ENCODE measurements around the gene SLC35B2. TPM values are rescaled to one million over a fixed set of nuclear protein-coding genes. Genes with fewer than 3 reads are reported as not detected.

The SLC35B2 gene
- total RNA-seq (2022; extraction: Qiagen RNA extraction; ENCODE audit: low read depth), result 48.5 to 66.8 TPM (median 64.9 TPM) in 5 replicates

GRCh38 chr6:44257025-44257752 lies at the start of gene SLC35B2:
SLC35B2 (minus strand) TSS chr6:44257528; CDS start chr6:44257410, 118 bp downstream.

GRCh38 chr6:44269921-44270525 lies 12.7 kb upstream of the SLC35B2 start, which contains the start of gene TMEM151B:
TMEM151B (plus strand) TSS chr6:44270450; CDS start chr6:44270743, 293 bp downstream.

GRCh38 chr6:44265007-44265721 lies 7.8 kb upstream of the SLC35B2 start, which contains the start of gene NFKBIE:
NFKBIE (minus strand) TSS chr6:44265551; CDS start chr6:44265346, 205 bp downstream.

GRCh38 chr6:44246663-44247337 lies 10.5 kb downstream of the SLC35B2 start, which contains the start of gene HSP90AB1:
HSP90AB1 (plus strand) TSS chr6:44247101; CDS start chr6:44248630, 1,529 bp downstream.

GRCh38 chr6:44223319-44224028 lies 33.9 kb downstream of the SLC35B2 start, which contains the start of gene SLC29A1:
SLC29A1 (plus strand) TSS chr6:44223595; CDS start chr6:44227314, 3,719 bp downstream.

GRCh38 chr6:44216677-44217331 lies 40.5 kb downstream of the SLC35B2 start, which contains the start of gene MYMX:
MYMX (plus strand) TSS chr6:44216926; CDS start chr6:44217472, 546 bp downstream.

Other genes starting within 250 kb of the SLC35B2 start
- 58.5 to 83.5 TPM (median 70.8 TPM) in 5 replicates for gene MRPL14, start 130.1 kb downstream of the SLC35B2 start, total RNA-seq (2022; extraction: Qiagen RNA extraction; ENCODE audit: low read depth)
- 12.1 to 17.3 TPM (median 16.4 TPM) in 5 replicates for gene TMEM63B, start 130.0 kb downstream of the SLC35B2 start, total RNA-seq (2022; extraction: Qiagen RNA extraction; ENCODE audit: low read depth)
- gene CAPN11, start 98.7 kb downstream of the SLC35B2 start, total RNA-seq (2022; extraction: Qiagen RNA extraction; ENCODE audit: low read depth), result not detected in 5 replicates
- gene MYMX, start 40.6 kb downstream of the SLC35B2 start, total RNA-seq (2022; extraction: Qiagen RNA extraction; ENCODE audit: low read depth), result not detected in 5 replicates
- gene SLC29A1, start 33.9 kb downstream of the SLC35B2 start, total RNA-seq (2022; extraction: Qiagen RNA extraction; ENCODE audit: low read depth), result 39.0 to 57.6 TPM (median 53.1 TPM) in 5 replicates
- gene HSP90AB1, start 10.4 kb downstream of the SLC35B2 start, total RNA-seq (2022; extraction: Qiagen RNA extraction; ENCODE audit: low read depth), result 1,151 to 1,429 TPM (median 1,269 TPM) in 5 replicates
- 9.6 to 18.6 TPM (median 11.9 TPM) in 5 replicates for gene NFKBIE, start 8.0 kb upstream of the SLC35B2 start, total RNA-seq (2022; extraction: Qiagen RNA extraction; ENCODE audit: low read depth)
- gene TMEM151B, start 12.9 kb upstream of the SLC35B2 start, total RNA-seq (2022; extraction: Qiagen RNA extraction; ENCODE audit: low read depth), result 0.01 to 0.05 TPM in 2 of 5 replicates, not detected in the others
- gene AARS2, start 55.8 kb upstream of the SLC35B2 start, total RNA-seq (2022; extraction: Qiagen RNA extraction; ENCODE audit: low read depth), result 5.1 to 7.7 TPM (median 6.4 TPM) in 5 replicates
- gene SPATS1, start 85.1 kb upstream of the SLC35B2 start, total RNA-seq (2022; extraction: Qiagen RNA extraction; ENCODE audit: low read depth), result not detected in 5 replicates
- gene CDC5L, start 130.2 kb upstream of the SLC35B2 start, total RNA-seq (2022; extraction: Qiagen RNA extraction; ENCODE audit: low read depth), result 9.9 to 17.8 TPM (median 12.7 TPM) in 5 replicates